ENCODE results near the gene FMO4.
"Not testable (repeated sequence)": the region's sequence is repeated elsewhere in the genome, so short reads cannot be mapped to it uniquely, and the experiment has no call there.

GRCh38 chr1:171390740-171391139 lies 76.8 kb downstream of the FMO4 start:
- not testable (repeated sequence) for TF ChIP-seq CTCF (IDR thresholded peaks at IDR 0.05); SIN3A (IDR thresholded peaks at IDR 0.05; ENCODE audit: borderline replicate concordance, insufficient read depth, low read depth, low read length); REST (IDR thresholded peaks at IDR 0.05; ENCODE audit: insufficient read depth in 1 of 2, low read depth in 2 of 2, low read length in 1 of 2); POLR2AphosphoS5 (IDR thresholded peaks at IDR 0.05; ENCODE audit: low read depth, low read length); TCF7L2 (IDR thresholded peaks at IDR 0.05; ENCODE audit: low read depth, low read length)

Data from Panc1 (cell line).